Right lobe of liver (tissue), 6 donors: ENCODE results near the gene CCDC30. TPM values are rescaled to one million over a fixed set of nuclear protein-coding genes. Genes with fewer than 3 reads are reported as not detected.
A peak's percentile ranks its signal among the peaks of the same experiment; 100 is the strongest.

Experiments
- ATAC-seq, 4 donors: fragments of 200-7000 bp; cut with Tn5 transposase; one replicate each; pipeline ENCODE4 v1.9.1; 2020; ENCODE audit warnings: mild to moderate bottlenecking in 4 of 4, moderate library complexity in 4 of 4
- DNase-seq, 3 donors: peaks; one replicate each; pipeline ENCODE4 v3.0.0-alpha.2; 2020
- H3K27ac ChIP-seq, 3 donors: fragments of 200-600 bp; one replicate each; pipeline ENCODE4 v1.8.0; 2022
- H3K27me3 ChIP-seq, 2 donors: fragments of 200-600 bp; one replicate each; pipeline ENCODE4 v1.8.0; 2022
- H3K36me3 ChIP-seq, 4 donors: fragments of 200-600 bp; sonication (generic) in 1 of 4; one replicate each; pipeline versions ENCODE4 v1.5.1 to v1.8.0; 2017 to 2022; ENCODE audit warnings: control low read depth in 1 of 4
- H3K4me1 ChIP-seq, 4 donors: fragments of 200-600 bp; sonication (generic) in 1 of 4; one replicate each; pipeline versions ENCODE4 v1.5.1 to v1.8.0; 2017 to 2022; ENCODE audit warnings: control low read depth in 1 of 4
- H3K4me3 ChIP-seq, 3 donors: fragments of 200-600 bp; one replicate each; pipeline ENCODE4 v1.8.0; 2022
- H3K9me3 ChIP-seq, 4 donors: fragments of 200-600 bp; sonication (generic) in 1 of 4; one replicate each; pipeline versions ENCODE4 v1.5.1 to v1.8.0; 2017 to 2022; ENCODE audit warnings: control low read depth in 1 of 4
- POLR2A ChIP-seq: fragments of 450-650 bp; IDR thresholded peaks from one replicate; pipeline ENCODE4 v1.6.1; 2017; ENCODE audit warnings: antibody characterized with exemption, mild to moderate bottlenecking
- WGBS: methylation state at CpG from one replicate; pipeline ENCODE4 v1.1.6; 2018; ENCODE audit warnings: low coverage, low lambda C conversion rate; ENCODE audit not compliant: insufficient coverage; ENCODE audit errors: missing lambda C conversion rate; 5-methylcytosine and 5-hydroxymethylcytosine counted together
- intact Hi-C, 2 donors: fragments of 100-400 bp; cut with DNase I; formaldehyde crosslinking; loops; one replicate each; pipeline versions ENCODE4 v1.11.2 to v1.14.1; 2022
- total RNA-seq, 6 experiments: library from RNA; depleted of rRNA in 2 of 6; stranded (reverse); fragments of >200 nt in 2 of 6; fragmentation: NEBNext Ultra II Directional in 3 of 6; extraction: Animal tissue kit (Norgen Biotek cat#: 25700) in 3 of 6; gene quantifications; one replicate each; pipeline versions ENCODE4 v1.1.0 to v1.2.4, GENCODE V29; 2016 to 2023
- TF ChIP-seq, protein P1 (sequence below), 4 donors: fragments of 200-600 bp in 3 of 4; fragments of 450-650 bp in 1 of 4; IDR thresholded peaks; one replicate each; pipeline versions ENCODE4 v1.5.1 to v1.8.0; 2016 to 2022; ENCODE audit warnings: antibody characterized with exemption in 4 of 4, mild to moderate bottlenecking in 2 of 4
- donor health status: DM: no; HTN: yes; CAD: no.
- donor health status: DM: no; HTN: no; CAD: no.
- donor health status: DM: no; HTN: no; CAD: no.
- donor health status: DM: no; HTN: yes; CAD: no.
- donor health status: DM: no; HTN: yes; CAD: no.

Gene CCDC30
- total RNA-seq, 6 experiments from 2014 or later = 0.37 to 1.4 (median 1.0) TPM

DNA sequence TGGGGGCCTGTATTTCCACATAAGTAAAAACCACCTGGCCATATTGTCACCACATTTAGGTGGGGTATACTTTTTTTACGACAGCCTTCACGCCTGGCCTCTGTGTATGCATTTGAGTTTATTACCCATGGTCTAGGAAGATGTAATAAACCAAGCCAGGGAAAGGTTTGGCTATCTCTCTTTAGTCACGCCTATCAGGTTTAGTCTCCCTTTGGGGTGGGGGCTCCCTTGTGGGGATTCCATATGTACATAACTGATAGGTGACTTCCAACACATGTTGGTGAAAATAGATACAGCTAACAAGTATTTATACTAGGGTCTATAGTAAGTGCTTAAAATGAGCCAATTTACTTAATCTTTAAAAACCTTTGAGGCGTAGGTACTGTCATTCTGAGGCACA lies 223.3 kb downstream of the CCDC30 start:
- DNase-seq (no peak), ATAC-seq (no peak)
- Histone ChIP-seq H3K36me3 (peaks cover 0 to 3% (median 0%) of the 10 kb centered on the region in 4 donors), H3K9me3 (no peaks in the 10 kb centered on the region), H3K4me3 (no peak overlapping the region), H3K27me3 (no peaks in the 10 kb centered on the region), H3K4me1 (peaks cover 0 to 60% (median 14%) of the 10 kb centered on the region in 4 donors), H3K27ac (no peak overlapping the region)
- TF ChIP-seq POLR2A = no peak
- TF ChIP-seq, protein P1, sequence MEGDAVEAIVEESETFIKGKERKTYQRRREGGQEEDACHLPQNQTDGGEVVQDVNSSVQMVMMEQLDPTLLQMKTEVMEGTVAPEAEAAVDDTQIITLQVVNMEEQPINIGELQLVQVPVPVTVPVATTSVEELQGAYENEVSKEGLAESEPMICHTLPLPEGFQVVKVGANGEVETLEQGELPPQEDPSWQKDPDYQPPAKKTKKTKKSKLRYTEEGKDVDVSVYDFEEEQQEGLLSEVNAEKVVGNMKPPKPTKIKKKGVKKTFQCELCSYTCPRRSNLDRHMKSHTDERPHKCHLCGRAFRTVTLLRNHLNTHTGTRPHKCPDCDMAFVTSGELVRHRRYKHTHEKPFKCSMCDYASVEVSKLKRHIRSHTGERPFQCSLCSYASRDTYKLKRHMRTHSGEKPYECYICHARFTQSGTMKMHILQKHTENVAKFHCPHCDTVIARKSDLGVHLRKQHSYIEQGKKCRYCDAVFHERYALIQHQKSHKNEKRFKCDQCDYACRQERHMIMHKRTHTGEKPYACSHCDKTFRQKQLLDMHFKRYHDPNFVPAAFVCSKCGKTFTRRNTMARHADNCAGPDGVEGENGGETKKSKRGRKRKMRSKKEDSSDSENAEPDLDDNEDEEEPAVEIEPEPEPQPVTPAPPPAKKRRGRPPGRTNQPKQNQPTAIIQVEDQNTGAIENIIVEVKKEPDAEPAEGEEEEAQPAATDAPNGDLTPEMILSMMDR (IDR thresholded peaks at IDR 0.05) = no peak
- 74% methylated on average over 4 of the region's 4 CpGs for WGBS
- intact Hi-C loops = no loop called here

DNA sequence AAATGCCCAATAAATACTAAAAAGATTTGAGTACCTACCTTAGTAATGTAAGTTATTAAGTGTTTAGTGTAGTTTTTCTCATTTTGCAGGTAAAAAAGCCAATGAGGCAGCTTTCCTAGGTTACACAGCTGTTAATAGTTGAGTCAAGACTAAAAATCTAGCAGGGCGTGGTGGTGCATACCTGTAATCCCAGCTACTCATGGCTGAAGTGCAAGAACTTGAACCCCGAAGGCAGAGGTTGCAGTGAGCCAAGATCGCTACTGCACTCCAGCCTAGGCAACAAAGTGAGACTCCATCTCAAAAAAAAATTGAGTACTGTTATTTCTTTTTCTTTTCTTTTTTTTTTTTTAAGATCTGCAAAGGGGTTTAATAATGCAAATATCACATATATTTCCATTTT lies 226.8 kb downstream of the CCDC30 start:
- intact Hi-C loops = no loop called here
- Histone ChIP-seq H3K27ac (no peak overlapping the region), H3K27me3 (no peaks in the 10 kb centered on the region), H3K36me3 (peaks cover 0 to 2% (median 0%) of the 10 kb centered on the region in 4 donors), H3K9me3 (no peaks in the 10 kb centered on the region), H3K4me1 (peaks cover 0 to 61% (median 18%) of the 10 kb centered on the region in 4 donors), H3K4me3 (no peak overlapping the region)
- TF ChIP-seq, protein P1 (IDR thresholded peaks at IDR 0.05) = no peak
- TF ChIP-seq POLR2A = no peak
- ATAC-seq (no peak), DNase-seq (no peak)
- 79% methylated on average over 3 of the region's 3 CpGs for WGBS

DNA sequence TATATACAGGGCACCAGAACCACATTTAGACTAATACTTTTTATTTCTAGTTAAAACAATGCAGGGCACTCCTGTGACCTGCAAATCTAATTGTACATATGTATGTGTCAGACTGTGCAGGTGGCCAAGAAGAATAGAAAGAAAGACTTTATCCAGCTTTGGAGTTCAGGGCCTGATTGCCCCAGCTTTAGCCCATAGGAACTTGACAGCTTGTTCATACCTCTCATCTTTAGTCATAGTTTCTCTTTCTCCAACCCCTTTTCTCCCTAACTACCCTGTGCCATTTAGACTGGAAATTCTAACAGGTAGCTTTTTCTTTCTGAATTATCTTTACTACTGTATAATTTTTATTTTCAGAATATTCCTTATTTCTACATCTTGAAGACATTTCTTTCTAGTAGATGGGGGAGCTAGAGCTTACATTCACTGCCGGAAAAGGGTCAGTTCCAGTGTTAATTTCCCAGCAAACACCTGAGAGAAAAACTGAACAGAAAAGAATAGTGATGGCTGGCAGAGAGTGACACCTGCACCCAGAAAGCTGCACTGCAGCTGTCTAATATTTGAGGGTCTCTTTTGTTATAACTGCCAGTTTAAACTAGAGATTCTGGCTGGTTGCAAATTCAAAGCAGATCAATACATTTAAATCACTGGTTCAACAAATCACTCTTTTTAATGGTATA lies 227.5 kb downstream of the CCDC30 start:
- H3K36me3 ChIP-seq = no peaks in the 10 kb centered on the region
- WGBS = 100% methylated on average over 1 of the region's 1 CpG
- ATAC-seq (peak in 1 of 4 donors; percentile 36), DNase-seq (no peak)
- TF ChIP-seq, protein P1 (IDR thresholded peaks at IDR 0.05) = peak in 1 of 4 donors; percentile 11
- no peak for TF ChIP-seq POLR2A
- intact Hi-C loops = no loop called here
- H3K27me3 ChIP-seq = no peaks in the 10 kb centered on the region
- no peak overlapping the region for H3K27ac ChIP-seq
- no peak overlapping the region for H3K4me3 ChIP-seq
- H3K4me1 ChIP-seq = peaks cover 0 to 54% (median 16%) of the 10 kb centered on the region in 4 donors
- no peaks in the 10 kb centered on the region for H3K9me3 ChIP-seq

DNA sequence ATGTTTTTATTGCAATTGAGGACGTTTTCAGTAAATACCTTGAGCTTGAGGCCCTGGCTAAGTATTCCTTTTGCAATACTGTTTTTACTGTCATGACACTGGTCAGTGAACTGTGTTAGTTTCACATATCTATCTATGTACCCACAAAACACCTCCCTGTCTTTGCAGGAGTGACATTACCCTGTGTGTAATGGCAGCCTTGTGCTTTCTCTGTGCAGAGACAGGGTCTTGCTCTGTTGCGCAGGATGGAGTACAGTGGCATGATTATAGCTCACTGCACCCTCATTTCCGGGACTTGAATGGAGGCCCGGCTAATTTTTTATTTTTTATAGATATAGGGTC lies 228.0 kb downstream of the CCDC30 start:
- ATAC-seq (no peak), DNase-seq (no peak)
- intact Hi-C loops = no loop called here
- 64% methylated on average over 4 of the region's 4 CpGs for WGBS
- peaks cover 0 to under 1% (median 0%) of the 10 kb centered on the region in 4 donors for H3K36me3 ChIP-seq
- TF ChIP-seq, protein P1 (IDR thresholded peaks at IDR 0.05) = no peak
- TF ChIP-seq POLR2A = no peak
- no peaks in the 10 kb centered on the region for H3K9me3 ChIP-seq
- H3K4me3 ChIP-seq = no peak overlapping the region
- peaks cover 0 to 49% (median 13%) of the 10 kb centered on the region in 4 donors for H3K4me1 ChIP-seq
- H3K27me3 ChIP-seq = no peaks in the 10 kb centered on the region
- no peak overlapping the region for H3K27ac ChIP-seq
